ENCODE data around the gene RASA3. TPM values are rescaled to one million over a fixed set of nuclear protein-coding genes. Genes with fewer than 3 reads are reported as not detected.
"Not testable (repeated sequence)": the region's sequence is repeated elsewhere in the genome, so short reads cannot be mapped to it uniquely, and the experiment has no call there.

RASA3 gene
- total RNA-seq, 1 experiment from 2014 or later, result 22.8 TPM

DNA sequence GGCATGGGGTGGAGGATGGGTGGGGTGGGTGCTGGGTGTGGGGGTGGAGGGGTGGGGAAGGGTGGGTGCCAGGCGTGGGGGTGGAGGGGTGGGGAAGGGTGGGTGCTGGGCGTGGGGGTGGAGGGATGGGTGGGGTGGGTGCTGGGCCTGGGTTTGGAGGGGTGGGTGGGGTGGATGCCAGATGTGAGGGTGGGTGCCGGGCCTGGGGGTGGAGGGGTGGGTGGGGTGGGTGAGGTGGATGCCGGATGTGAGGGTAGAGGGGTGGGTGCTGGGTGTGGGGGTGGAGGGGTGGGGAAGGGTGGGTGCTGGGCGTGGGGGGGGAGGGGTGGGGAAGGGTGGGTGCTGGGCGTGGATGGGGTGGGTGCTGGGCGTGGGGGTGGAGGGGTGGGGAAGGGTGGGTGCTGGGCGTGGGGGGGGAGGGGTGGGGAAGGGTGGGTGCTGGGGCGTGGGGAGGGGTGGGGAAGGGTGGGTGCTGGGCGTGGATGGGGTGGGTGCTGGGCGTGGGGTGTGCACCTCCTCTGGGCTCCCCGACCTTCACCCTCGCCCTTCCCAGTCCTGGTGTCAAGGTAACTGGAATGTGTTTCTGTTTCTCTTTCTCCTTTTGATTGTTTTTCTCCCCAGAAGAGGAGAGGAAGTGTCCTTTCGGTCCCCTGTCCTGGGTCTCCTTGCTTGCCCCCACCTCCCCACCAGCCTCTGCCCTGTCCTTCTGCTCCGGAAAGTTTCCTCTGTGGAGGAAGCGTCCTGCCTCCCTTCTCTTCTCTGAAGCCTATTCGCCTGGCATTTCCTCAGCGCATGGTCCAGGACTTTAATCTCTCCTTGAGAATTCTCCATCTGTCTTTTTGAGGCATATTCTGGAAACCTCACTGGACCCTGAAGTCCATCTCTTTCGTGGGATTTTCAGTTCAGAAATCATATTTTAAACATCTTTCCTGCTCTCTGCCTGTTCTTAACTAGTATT lies 23.8 kb upstream of the RASA3 start:
- no peak for DNase-seq (ENCODE audit: low read depth)

DNA sequence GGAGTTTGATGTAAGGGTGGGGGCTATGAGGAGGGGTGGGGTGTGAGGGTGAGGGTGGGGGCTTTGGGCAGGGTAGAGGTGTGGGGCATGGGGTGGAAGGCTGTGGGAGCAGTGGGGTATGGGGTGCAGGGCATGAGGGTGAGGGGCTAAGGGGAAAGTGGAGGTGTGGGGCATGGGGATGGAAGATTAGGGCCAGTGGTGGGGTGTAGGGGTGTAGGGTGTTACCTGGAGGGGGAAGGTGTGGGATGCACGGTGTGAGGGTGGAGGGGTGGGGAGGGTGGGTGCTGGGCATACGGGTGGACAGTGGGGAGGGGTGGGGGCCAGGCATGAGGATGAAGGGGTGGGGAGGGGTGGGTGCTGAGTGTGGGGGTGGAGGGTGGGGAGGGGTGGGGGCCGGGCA lies 22.9 kb upstream of the RASA3 start:
- DNase-seq (ENCODE audit: low read depth), result no peak

DNA sequence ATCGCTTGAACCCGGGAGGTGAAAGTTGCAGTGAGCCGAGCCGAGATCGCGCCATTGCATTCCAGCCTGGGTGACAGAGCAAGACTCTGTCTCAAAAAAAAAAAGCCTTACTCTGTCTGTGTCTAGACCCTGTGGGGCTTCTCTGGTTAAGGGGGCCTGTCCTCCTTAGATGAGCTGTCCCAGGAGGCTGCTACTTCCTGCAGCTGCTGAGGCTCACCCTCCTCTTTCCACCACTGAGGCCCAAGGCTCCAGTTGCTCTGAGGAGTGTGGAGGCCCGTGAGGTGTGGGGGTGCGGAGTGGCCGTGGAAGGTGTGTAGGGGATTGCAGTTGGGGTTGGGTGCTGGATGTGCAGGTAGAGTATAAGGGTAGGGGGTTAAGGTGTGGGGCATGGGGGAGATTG lies 22.1 kb upstream of the RASA3 start:
- DNase-seq (ENCODE audit: low read depth), result no peak

DNA sequence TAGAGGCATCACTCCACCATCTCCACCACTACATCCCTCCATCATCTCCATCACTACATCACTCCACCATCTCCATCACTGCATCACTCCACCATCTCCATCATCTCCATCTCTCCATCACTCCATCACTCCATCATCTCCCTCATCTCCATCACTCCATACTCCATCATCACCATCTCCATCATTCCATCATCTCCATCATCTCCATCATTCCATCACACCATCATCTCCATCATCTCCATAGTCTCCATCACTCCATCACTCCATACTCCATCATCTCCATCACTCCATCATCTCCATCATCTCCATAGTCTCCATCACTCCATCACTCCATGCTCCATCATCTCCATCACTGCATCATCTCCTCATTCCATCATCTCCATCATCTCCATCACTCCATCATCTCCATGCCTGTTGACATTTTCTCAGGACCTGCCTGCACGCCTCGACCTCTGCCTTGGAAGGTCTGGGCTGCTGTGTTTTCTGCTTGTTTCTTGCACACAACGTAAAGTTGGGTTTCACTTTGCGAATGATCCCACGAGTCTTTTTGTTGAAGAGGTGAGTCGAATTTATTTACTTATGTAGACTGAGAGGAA lies 21.2 kb upstream of the RASA3 start:
- no peak for DNase-seq (ENCODE audit: low read depth)

DNA sequence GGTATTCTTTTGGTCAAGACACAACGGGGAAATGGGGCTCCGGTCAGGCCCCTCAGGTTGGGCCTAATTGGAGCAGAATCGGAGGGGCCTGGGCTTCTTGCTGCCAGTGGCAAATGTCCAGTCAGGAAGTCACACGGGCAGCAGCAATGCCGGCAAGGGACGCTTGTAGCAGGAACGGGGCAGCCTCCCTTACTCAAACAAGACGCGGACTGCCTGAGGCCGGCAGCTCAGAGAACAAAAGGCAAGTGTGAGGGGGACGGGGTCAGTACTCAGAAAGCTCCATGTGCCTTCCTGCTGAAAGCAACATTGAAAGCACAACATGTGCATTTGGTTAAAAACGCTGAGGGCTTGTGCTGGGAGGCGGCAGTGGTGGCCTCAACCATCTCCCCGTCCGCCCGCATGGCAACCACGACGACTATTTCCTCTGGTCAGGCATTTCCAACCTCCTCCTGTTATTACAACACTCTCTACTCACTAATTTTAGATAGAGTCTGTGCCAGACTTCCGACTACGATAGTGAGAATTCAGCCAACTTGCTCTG lies 20.5 kb upstream of the RASA3 start:
- peak; percentile 62 for DNase-seq (ENCODE audit: low read depth)

DNA sequence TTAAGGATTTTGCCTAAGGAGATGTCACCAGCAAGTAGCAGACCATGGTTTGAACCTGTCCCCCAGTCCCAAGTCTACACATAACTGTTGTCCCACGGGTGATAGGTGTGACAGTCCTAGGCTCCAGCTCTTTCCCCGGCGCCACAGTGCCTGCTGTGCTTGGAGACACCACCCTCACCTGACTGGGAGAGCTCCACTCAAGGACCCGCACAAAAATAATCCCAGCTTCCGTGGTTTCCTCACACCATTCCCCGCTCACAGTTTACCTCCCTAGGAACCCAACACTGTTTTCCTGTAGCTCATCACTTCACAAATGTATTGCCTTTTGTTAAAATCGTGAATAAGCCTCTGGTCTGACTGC lies 19.8 kb upstream of the RASA3 start:
- no peak for DNase-seq (ENCODE audit: low read depth)

DNA sequence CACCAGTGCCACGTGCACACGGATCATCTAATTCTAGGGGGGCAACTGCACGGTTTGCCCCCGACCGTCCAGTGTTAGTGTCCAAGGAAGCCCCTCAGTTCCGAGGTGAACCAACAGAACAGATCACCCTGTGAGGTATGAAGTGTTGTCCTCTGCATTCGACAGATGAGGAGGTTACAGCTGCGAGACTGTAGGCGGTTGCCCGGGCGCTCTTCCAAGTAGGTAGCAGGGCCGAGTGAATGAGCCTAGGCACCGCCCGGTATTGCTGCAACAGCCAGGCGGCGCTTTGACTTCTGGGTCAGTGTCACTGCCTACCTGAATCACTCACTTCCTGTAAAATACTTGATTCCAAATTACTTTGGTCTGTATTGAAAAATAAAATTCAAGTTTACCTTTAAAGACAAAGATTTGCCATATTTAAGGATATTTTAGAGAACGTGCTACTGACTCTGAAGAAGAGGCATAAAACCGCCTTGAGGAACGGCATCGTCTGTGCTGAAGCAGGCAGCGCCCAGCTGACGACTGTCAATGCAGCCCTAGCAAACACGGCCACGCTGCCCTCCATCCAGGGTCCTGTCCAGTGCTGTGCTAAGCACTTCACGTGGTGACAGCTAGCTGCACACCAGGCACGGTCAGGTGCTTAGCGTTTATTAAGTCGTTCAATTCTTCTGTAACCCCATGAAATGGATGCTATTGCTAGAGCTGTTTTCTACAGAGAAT lies 19.3 kb upstream of the RASA3 start:
- no peak for DNase-seq (ENCODE audit: low read depth)

DNA sequence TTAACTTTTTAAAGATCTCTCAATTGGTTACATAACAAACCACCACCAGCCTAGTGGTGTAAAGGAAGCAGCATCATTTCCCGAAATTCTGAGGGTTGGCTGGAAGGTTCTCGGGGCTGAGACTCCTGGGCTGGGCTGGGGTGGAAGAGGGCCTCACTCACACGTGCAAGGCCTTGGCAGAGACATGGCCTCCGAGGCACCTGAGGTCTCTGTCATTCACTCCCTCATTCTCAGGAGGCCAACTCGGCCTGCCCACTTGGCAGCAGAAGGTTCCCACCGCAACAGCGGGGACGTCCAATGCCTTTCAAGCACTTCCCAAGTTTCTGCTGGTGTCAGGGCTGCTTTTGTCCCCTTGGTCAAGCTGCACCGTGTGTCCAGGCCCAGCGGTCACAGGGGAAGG lies 18.6 kb upstream of the RASA3 start:
- DNase-seq (ENCODE audit: low read depth), result no peak

DNA sequence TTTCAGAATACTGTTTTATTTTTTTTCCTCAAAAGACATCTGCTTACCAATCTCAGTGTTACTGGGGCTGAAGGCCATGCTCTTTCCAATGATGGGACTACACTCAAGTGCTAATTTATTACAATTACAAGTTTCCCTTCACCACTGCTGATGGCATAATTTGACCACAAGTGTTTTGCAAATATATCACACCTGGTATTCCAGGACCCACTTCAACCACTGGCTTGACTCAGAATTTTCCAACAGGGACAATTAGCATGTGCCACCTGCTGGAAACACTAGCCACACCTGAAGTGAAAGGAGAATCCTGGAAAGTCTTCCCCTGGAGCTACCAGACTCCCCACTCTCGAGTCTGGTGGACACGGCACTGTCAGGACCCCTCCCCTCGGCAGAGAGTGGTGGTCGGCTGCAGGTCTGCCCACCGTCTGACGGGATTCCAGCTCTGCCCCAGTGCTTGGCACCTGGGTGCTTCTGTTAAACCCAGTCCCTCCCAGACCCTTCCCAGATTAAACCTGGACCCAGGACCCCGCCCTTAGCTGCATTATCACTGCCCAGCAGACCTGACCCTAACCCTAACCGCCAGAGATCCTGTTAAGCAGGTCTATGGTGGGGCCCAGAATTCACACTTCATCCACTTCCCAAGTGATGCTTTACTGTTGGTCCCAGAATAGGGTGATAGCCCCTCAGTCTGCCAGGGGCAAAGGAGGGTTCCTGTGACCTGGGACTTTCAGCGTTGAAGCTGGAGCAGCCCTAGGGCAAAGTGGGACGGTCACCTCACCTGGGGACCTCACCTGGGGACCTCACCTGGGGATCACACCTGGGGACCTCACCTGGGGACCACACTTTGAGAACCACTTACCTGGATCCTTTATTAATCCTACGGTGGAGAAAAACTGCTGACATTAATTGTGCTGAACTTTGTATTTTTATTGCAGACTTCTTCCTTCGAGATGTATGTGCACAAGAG lies 17.6 kb upstream of the RASA3 start:
- DNase-seq (ENCODE audit: low read depth), result no peak

DNA sequence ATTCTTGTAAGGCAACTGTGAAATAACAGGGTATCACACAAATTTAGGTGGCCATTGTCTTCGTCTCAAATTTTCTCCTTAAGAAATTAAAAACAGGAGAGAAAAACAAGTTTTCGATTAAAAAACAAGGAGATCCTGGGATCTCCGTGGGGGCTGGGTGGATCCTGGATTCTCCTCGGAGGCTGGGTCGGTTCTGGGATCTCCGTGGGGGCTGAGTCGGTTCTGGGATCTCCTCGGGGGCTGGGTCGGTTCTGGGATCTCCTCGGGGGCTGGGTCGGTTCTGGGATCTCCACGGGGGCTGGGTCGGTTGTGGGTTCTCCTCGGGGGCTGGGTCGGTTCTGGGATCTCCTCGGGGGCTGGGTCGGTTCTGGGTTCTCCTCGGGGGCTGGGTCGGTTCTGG lies 16.5 kb upstream of the RASA3 start:
- DNase-seq (ENCODE audit: low read depth), result not testable (repeated sequence)

DNA sequence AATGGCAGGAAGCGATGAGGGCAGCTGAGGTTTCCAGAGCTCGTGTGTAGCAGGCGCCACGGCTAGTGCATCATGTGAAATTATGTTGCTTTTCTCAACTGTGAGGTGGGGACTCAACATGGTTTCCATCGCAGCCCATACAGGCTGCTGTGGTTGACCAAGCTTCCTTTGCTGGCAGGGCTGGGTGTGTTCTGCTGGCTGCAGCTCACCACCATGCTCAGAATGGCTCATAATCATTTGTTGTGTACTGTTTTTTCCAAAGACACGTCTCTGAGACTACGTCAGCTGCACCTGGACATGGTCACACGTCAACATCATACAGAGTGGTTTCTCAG lies 16.1 kb upstream of the RASA3 start:
- no peak for DNase-seq (ENCODE audit: low read depth)

DNA sequence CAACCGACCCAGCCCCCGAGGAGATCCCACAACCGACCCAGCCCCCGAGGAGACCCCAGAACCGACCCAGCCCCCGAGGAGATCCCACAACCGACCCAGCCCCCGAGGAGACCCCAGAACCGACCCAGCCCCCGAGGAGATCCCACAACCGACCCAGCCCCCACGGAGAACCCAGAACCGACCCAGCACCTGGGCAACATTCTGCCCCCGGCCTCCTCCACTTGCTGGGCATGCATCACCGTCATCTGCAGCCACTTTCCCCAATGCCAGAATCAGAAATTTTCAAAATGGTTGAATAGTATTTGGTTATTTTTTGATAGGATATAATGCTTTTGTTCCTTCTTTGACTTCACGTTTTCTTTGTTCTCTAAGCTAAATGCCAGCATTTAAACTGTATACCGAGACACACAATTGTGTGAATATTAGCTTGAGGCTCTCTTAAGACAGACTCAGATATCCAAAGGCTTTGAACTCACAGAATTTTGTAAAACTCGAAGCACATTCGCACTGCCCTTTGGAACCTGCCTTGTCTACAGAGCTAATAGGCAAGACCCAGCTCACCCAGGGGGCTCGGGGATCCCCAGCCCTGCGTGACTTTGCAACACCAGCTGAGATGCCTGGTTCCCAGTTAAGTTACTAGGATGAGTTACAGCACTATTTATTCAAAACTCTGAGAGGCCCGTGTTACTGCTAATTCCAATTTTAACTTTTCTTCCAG lies 15.5 kb upstream of the RASA3 start:
- no peak for DNase-seq (ENCODE audit: low read depth)

DNA sequence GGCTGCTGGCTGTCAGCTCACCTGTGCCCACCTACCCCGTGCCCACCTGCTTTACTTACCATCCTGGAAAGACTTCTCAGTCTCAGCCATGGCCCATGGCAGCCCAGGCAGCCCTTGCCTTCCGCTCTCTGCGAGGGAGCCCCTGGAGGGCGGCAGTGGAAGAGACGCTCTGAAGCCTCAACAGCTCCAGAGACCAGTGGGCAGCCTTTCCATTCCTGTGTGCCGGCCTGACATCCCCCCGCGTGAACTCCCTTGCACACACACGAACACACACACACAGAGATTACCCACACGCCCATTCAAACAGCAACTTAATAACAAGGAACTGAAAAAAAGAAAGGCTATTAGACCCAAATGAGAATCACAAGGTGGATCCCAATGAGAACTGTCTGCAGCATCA lies 14.2 kb upstream of the RASA3 start:
- DNase-seq (ENCODE audit: low read depth), result no peak

DNA sequence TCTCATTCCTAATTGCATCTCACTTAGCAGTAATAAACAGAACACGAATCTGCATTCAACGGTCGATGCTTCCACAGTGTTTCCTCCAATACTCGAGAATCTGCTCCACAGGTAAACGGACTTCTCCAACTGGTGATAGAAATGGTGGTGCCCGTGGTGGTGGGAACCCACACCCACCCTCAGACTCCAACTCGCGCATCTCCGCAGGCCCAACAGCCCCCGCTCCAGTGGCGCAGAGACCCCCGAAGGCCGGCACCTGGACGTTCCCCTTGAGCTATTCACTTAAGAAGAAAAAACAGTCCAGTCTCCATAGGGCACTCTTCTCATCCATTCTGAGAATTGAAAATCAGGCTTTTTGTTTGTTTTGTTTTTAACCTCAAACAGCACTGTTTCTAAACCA lies 13.8 kb upstream of the RASA3 start:
- DNase-seq (ENCODE audit: low read depth), result no peak

DNA sequence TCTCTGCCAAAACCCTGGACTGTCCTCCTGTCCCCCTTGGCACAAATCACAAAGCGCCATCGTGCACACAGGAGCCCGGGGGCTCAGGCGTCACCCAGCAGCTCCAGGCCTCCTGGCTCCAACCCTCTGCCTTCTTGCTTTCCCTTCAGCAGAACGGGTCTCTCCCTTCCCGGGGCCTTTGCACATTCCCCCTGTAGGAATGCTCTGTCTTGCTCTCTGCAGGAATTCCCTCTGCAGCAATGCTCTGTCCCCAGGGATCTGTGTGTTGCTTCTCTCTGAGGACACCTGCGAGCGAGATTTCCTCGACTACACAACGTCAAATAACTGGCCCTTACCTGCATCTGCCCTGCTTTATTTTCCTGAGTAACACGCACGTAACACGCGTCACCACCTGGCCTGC lies 13.3 kb upstream of the RASA3 start:
- DNase-seq (ENCODE audit: low read depth), result no peak

DNA sequence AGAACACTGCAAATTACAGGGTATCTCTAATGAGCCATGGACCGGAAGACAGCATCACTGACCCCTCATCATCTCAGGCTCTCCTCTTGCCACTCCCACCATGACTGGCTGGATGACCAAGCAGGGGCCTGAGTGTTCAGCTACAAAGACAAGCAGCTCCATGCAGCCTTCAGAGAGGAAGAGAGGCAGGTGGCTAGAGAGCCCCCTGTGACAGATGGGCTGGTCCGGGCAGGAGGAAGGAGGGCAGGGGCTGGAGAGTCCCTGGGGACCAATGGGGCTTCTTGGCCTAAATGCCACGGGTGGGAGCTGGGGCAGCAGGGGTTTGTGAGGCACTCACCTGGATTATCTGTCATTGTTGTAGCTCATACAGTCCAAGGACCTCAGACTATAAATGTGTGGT lies 12.8 kb upstream of the RASA3 start:
- no peak for DNase-seq (ENCODE audit: low read depth)

DNA sequence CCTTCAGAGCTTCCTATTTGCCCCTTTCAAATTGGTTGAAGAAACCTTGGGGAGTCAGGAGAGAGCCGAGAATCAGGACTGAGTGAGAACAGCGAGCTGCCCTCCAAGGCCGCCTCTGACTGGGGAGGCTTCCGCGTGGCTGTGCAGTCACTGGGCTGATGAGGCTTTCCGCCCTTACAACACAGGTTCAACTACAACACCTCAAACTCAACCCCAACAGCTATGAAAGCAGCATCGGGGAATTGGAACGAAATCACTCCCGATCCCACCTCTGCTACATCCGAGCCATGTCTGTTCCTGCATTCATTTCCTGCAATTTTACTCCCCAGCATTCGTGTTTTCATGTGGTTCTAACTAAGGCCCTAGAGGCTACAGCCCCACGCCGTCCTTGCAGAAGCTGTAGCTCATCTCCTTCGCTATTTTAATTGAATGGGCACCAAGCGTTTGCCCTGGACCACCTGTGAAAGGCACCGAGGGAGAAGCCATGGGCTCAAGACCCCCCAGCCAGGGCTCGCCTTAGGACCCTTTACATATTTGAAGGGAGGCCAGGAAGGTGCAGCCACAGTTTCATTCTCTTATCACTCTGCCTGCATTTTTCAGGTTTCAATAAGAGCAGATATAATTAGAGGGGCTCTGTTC lies 12.3 kb upstream of the RASA3 start:
- no peak for DNase-seq (ENCODE audit: low read depth)

DNA sequence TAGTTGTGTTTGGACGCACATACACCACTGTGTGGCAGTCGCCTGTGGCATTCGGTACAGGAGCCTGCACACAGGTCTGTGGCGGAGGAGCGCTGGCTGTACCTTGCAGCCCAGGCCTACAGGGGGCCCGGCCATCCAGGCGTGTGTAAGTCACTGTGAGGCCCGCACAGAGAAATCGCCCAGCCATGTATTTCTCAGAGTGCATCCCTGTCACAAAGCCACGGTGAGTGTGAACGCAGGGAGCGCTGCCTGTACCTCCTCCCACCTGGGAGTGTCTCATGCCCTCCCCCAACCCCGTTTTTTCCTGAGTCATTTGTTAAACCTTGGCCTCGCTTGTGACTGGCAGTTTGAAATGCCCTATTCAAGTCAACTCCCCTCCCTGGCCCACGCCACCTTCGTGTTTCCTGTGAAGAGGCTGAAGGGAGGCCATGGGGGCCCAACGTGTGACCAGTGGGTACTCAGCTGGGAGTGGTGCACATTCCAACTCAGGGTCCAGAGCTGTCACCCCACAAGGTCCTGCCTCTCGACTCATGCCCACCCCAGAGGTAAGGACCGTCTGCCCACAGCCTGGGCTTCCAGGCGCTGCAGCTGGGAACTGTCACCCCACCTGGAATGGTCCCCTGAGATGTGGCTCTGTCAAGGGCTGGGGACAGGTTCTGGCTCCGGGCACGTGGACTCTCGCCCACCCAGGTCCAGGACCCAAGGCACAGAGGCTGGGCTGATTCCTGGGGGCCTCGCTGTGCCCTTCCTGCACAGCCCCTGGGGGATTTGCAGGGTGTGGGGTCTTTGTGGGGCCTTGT lies 11.6 kb upstream of the RASA3 start:
- DNase-seq (ENCODE audit: low read depth), result no peak
